AG04449 (cell line): Measurements from ENCODE around the gene KRT24.

Experiments used
- CTCF ChIA-PET: fragments of 350-600 bp; formaldehyde crosslinking; extraction: SDS; loops from one replicate; lab custom pipeline; 2021; ENCODE audit warnings: antibody characterized with exemption; lab: Yijun Ruan, JAX
- POLR2A ChIA-PET: fragments of 400-600, 350-600 bp; formaldehyde crosslinking; extraction: SDS; loops from one replicate; lab custom pipeline; 2020; ENCODE audit warnings: antibody characterized with exemption, inconsistent platforms; lab: Yijun Ruan, JAX
- DNase-seq: peaks from one replicate; pipeline ENCODE4 v3.0.0-alpha.2; 2010; ENCODE audit warnings: low read depth, low spot score
- H3K4me3 ChIP-seq: 2 replicates; pipeline ENCODE4 v1.5.1; 2011; ENCODE audit warnings: low read depth, mild to moderate bottlenecking, control low read depth, low read length
- TF ChIP-seq, protein P1 (sequence below): IDR thresholded peaks from one replicate; pipeline ENCODE4 v1.5.1; 2011; ENCODE audit warnings: mild to moderate bottlenecking, moderate library complexity, low read length, control low read depth, inconsistent platforms; ENCODE audit not compliant: insufficient read depth; ENCODE audit errors: missing control alignments

The KRT24 gene

DNA sequence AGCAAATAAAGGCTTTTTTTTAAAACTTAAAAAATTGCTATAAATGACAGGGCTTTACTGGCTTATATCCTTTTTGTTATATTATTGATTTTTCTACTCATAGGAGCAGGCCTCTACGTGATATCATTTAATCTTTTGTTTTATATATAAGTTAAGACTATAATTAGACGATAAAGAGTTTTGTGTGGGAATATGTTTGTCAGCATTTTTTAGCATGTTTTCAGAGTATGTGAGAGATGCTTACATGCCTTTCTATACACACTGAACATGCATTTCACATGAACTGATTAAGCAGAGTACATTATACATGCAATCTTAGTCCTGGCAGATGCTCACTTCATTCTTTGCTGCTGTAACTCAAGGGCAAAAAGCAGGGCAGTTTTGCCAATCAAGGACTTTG lies 30.9 kb downstream of the KRT24 start:
- ChIA-PET POLR2A (no interaction called here), CTCF (interaction anchor here (0.7 to 1.1 kb wide), 2 partner anchors 33 to 48 kb away, joined by 3 read pairs; no protein-coding TSS in a partner anchor)
- DNase-seq: no peak
- TF ChIP-seq, protein P1, sequence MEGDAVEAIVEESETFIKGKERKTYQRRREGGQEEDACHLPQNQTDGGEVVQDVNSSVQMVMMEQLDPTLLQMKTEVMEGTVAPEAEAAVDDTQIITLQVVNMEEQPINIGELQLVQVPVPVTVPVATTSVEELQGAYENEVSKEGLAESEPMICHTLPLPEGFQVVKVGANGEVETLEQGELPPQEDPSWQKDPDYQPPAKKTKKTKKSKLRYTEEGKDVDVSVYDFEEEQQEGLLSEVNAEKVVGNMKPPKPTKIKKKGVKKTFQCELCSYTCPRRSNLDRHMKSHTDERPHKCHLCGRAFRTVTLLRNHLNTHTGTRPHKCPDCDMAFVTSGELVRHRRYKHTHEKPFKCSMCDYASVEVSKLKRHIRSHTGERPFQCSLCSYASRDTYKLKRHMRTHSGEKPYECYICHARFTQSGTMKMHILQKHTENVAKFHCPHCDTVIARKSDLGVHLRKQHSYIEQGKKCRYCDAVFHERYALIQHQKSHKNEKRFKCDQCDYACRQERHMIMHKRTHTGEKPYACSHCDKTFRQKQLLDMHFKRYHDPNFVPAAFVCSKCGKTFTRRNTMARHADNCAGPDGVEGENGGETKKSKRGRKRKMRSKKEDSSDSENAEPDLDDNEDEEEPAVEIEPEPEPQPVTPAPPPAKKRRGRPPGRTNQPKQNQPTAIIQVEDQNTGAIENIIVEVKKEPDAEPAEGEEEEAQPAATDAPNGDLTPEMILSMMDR: no peak
- no peak overlapping the region for H3K4me3 ChIP-seq

DNA sequence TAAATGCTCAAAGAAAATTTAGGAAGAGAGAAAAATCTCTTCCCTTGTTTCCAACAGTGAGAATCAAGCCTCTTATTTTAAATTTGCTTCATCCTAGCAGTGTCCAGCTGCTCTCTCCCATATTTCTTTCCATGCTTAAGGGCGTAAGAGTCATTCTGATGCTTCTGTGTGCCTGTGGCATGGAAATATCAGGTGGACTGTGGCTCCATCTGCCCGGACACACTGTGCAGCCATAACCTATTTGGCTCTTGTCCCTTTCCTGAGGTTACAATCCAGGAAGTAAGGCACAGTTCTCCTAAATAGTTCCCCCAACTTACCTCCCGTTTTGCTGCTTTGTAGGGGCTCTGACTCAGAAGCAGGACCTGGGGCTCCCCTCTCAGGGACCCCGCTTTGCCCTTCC lies 32.3 kb downstream of the KRT24 start:
- POLR2A ChIA-PET: no interaction called here
- CTCF ChIA-PET: no interaction called here
- TF ChIP-seq, protein P1: no peak
- DNase-seq: no peak
- no peak overlapping the region for H3K4me3 ChIP-seq

DNA sequence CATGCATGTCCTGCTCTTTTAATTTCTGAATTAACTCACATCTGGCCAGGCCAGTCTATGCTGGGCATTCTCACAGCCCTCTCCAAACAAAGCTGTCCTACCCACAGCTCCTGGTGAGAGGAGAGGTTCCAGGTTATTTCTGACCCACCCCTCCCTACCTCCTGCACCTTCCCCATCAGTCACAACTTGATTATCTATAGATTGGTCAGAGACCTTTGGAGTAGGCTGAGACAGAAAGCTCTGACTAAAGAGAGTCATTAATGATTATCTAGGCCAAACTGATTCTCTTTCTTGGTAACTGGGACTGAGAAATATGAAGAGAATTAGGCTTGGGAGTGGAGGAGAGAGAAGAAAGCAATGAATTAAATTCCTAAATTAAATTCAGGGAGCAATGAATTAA lies 37.2 kb downstream of the KRT24 start:
- no peak overlapping the region for H3K4me3 ChIP-seq
- ChIA-PET CTCF (no interaction called here), POLR2A (no interaction called here)
- TF ChIP-seq, protein P1: no peak
- DNase-seq: no peak

DNA sequence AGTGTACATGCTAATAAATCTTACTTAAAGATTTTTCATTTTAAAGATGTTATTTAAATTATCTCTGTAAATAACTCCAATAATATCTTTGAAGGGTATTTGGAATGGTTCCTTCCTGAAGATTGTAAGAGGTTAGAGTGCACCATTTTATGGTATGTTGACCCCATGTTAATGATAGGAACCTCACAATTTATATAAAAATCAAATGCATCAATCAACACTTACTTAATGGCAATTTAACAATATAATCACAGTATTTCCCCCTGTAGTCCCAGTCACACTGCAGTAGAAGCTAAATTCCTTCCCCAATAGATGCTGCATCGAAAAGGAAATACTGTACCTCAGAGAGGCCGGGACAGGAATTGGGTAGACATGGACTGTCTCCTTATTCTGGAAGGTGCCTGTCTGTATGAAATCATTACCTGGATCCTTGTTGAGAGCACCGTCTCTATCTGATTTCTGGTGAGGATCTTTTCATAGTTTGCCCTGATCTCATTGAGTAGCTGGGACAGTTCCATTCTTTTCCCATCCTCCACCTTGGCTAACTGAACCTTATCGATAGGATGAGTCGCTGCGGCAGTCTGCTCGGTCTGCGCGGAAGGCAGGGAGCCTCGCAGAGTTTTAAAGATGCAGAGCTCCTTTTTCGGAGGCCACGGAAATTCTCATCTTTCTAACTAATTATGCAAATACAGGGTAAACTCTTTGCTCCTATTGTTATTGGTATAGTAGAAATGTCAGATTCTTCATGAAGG lies 38.8 kb downstream of the KRT24 start, which contains the start of gene KRT222:
Gene KRT222 (minus strand): TSS at position 596 of the 752 bp plus-strand sequence. CDS start 78 bp downstream, at position 518.
- no peak within 1 kb of the TSS for H3K4me3 ChIP-seq
- TF ChIP-seq, protein P1: no peak
- POLR2A ChIA-PET: no interaction called here
- no peak for DNase-seq
- CTCF ChIA-PET: interaction anchor here (0.9 kb wide), 1 partner anchor 10 kb away, joined by 4 read pairs; no protein-coding TSS in a partner anchor

DNA sequence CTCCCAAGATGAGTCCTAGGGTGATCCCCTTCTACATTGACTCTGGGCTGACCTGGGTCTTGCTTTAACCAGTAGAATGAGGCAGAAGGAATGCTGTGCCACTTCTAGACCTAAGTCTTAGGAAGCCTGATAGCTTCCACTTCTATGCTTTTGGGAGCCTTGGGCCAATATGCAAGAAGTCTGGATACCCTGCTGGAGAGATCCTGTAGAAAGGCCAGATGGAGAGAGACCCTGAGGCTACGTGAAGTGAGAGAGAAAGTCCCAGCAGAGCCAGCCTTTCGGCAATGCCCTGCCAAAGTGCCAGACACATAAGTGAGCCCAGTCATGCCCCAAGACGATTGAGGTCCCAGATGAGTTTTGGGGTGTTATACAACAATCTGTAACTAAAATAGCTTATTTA lies 40.3 kb downstream of the KRT24 start:
- ChIA-PET CTCF (no interaction called here), POLR2A (no interaction called here)
- TF ChIP-seq, protein P1: no peak
- H3K4me3 ChIP-seq: no peak overlapping the region
- no peak for DNase-seq

DNA sequence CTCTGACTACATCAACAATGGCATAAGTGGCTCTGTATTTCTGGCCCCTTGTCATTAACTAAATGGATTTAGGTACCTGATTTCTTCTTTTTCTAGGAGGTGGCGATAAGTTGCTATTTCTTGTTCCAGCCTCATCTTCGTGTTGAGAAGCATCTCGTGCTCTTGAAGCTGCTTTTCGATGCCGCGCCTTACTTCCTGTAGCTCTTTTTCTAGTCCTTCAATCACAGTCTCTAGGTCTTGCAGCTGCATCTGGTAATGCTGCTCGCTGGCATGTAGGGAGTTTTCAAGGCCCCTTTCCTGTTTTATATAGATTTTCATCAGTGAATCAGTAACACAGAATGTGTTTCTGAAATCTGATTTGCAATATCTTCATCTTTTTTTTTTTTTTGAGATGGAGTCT lies 43.6 kb downstream of the KRT24 start:
- ChIA-PET CTCF (no interaction called here), POLR2A (no interaction called here)
- TF ChIP-seq, protein P1: no peak
- no peak overlapping the region for H3K4me3 ChIP-seq
- no peak for DNase-seq
